SK-N-SH treated with all-trans-retinoic acid at 6 μM for 48 hours (cell line): ENCODE results near the gene PABPC1L.

Experiments used
- ATAC-seq: fragments of 200-7000 bp; cut with Tn5 transposase; 3 replicates; pipeline ENCODE4 v1.9.1; 2020; ENCODE audit warnings: mild to moderate bottlenecking, moderate library complexity
- ARNTL ChIP-seq: fragments of 450-650 bp; formaldehyde crosslinking; IDR thresholded peaks from 2 replicates; pipeline ENCODE4 v1.5.0; 2020; ENCODE audit warnings: low read depth, mild to moderate bottlenecking, moderate library complexity, borderline replicate concordance
- BACH2 ChIP-seq: fragments of 250-450 bp; sonication (Bioruptor Pico); IDR thresholded peaks from 2 replicates; pipeline ENCODE4 v1.9.0; 2021; ENCODE audit warnings: mild to moderate bottlenecking, borderline replicate concordance
- CREB5 ChIP-seq: fragments of 250-450 bp; sonication (Bioruptor Pico); IDR thresholded peaks from 2 replicates; pipeline ENCODE4 v1.5.1; 2020; ENCODE audit warnings: low read depth, mild to moderate bottlenecking, moderate library complexity
- CSDC2 ChIP-seq: fragments of 250-450 bp; sonication (Bioruptor Pico); IDR thresholded peaks from 2 replicates; pipeline ENCODE4 v1.5.0; 2020; ENCODE audit warnings: mild to moderate bottlenecking, moderate library complexity
- CSRNP3 ChIP-seq: fragments of 250-450 bp; sonication (Bioruptor Pico); IDR thresholded peaks from 2 replicates; pipeline ENCODE4 v1.5.1; 2021; ENCODE audit warnings: mild to moderate bottlenecking, moderate library complexity
- ESRRG ChIP-seq: fragments of 250-450 bp; sonication (Bioruptor Pico); IDR thresholded peaks from 2 replicates; pipeline ENCODE4 v1.6.1; 2021; ENCODE audit warnings: mild to moderate bottlenecking
- ISL1 ChIP-seq: fragments of 250-450 bp; sonication (Bioruptor Pico); IDR thresholded peaks from 2 replicates; pipeline ENCODE4 v2.1.2; 2022; ENCODE audit warnings: mild to moderate bottlenecking, moderate library complexity
- OSR1 ChIP-seq: fragments of 250-450 bp; sonication (Bioruptor Pico); IDR thresholded peaks from 2 replicates; pipeline ENCODE4 v1.8.0; 2022; ENCODE audit warnings: moderate library complexity, mild to moderate bottlenecking, inconsistent platforms
- PATZ1 ChIP-seq: fragments of 250-450 bp; sonication (Bioruptor Pico); IDR thresholded peaks from 2 replicates; pipeline ENCODE4 v1.8.0; 2020; ENCODE audit warnings: mild to moderate bottlenecking, moderate library complexity, borderline replicate concordance
- POU6F1 ChIP-seq: fragments of 250-450 bp; sonication (Bioruptor Pico); IDR thresholded peaks from 2 replicates; pipeline ENCODE4 v1.8.0; 2021; ENCODE audit warnings: low read depth, mild to moderate bottlenecking, moderate library complexity, borderline replicate concordance
- PPARA ChIP-seq: fragments of 250-450 bp; sonication (Bioruptor Pico); IDR thresholded peaks from 2 replicates; pipeline ENCODE4 v1.5.0; 2020; ENCODE audit warnings: mild to moderate bottlenecking, borderline replicate concordance
- RARB ChIP-seq: fragments of 250-450 bp; sonication (Bioruptor Pico); IDR thresholded peaks from 2 replicates; pipeline ENCODE4 v1.8.0; 2021; ENCODE audit warnings: mild to moderate bottlenecking, moderate library complexity
- SNAI2 ChIP-seq: fragments of 250-450 bp; sonication (Bioruptor Pico); IDR thresholded peaks from 2 replicates; pipeline ENCODE4 v1.5.0; 2020; ENCODE audit warnings: mild to moderate bottlenecking, moderate library complexity
- TCF4 ChIP-seq: fragments of 250-450 bp; sonication (Bioruptor Pico); IDR thresholded peaks from 2 replicates; pipeline ENCODE4 v1.8.0; 2021; ENCODE audit warnings: mild to moderate bottlenecking, moderate library complexity, borderline replicate concordance
- TOX ChIP-seq: fragments of 250-450 bp; sonication (Bioruptor Pico); IDR thresholded peaks from 2 replicates; pipeline ENCODE4 v1.8.0; 2021; ENCODE audit warnings: mild to moderate bottlenecking, moderate library complexity, borderline replicate concordance
- TSHZ2 ChIP-seq: fragments of 250-450 bp; sonication (Bioruptor Pico); IDR thresholded peaks from 2 replicates; pipeline ENCODE4 v1.5.0; 2020; ENCODE audit warnings: mild to moderate bottlenecking, moderate library complexity
- ZC3H10 ChIP-seq: fragments of 250-450 bp; sonication (Bioruptor Pico); IDR thresholded peaks from 2 replicates; pipeline ENCODE4 v1.5.1; 2021; ENCODE audit warnings: mild to moderate bottlenecking, moderate library complexity
- ZFP3 ChIP-seq: fragments of 250-450 bp; sonication (Bioruptor Pico); IDR thresholded peaks from 2 replicates; pipeline ENCODE4 v1.5.0; 2020; ENCODE audit warnings: mild to moderate bottlenecking, moderate library complexity
- ZFP30 ChIP-seq: fragments of 450-650 bp; formaldehyde crosslinking; IDR thresholded peaks from 2 replicates; pipeline ENCODE4 v1.5.0; 2022; ENCODE audit warnings: mild to moderate bottlenecking, moderate library complexity
- ZNF565 ChIP-seq: fragments of 450-650 bp; formaldehyde crosslinking; conservative IDR thresholded peaks from 2 replicates; pipeline ENCODE4 v1.5.0; 2020; ENCODE audit warnings: low read depth, mild to moderate bottlenecking, moderate library complexity
- ZNF70 ChIP-seq: fragments of 450-650 bp; formaldehyde crosslinking; IDR thresholded peaks from 2 replicates; pipeline ENCODE4 v1.5.0; 2020; ENCODE audit warnings: mild to moderate bottlenecking, moderate library complexity
- ZNF8 ChIP-seq: fragments of 450-650 bp; formaldehyde crosslinking; IDR thresholded peaks from 2 replicates; pipeline ENCODE4 v1.5.0; 2020; ENCODE audit warnings: mild to moderate bottlenecking, moderate library complexity

The PABPC1L gene

GRCh38 chr20:44966030-44966961 lies 56.4 kb downstream of the PABPC1L start, which contains the start of gene STK4:
Gene STK4, plus strand, starts transcription at chr20:44966512. Its CDS starts 57 bp downstream, at chr20:44966569.
- ATAC-seq = peak; percentile 95
- TF ChIP-seq ZNF70 = peak; percentile 98
- TF ChIP-seq ESRRG (CRISPR knock-in tag) = no peak

GRCh38 chr20:44967207-44967807 lies 57.4 kb downstream of the PABPC1L start:
- no peak for TF ChIP-seq ISL1
- TF ChIP-seq BACH2 (CRISPR knock-in tag) = no peak
- no peak for TF ChIP-seq SNAI2
- TF ChIP-seq ZFP30 = no peak
- TF ChIP-seq ZFP3 (CRISPR knock-in tag) = no peak
- ATAC-seq = peak; percentile 34; the same call in 2 of the 3 replicates

GRCh38 chr20:44969300-44969894 lies 59.5 kb downstream of the PABPC1L start:
- TF ChIP-seq ISL1 (peak; percentile 59), CSRNP3 (CRISPR knock-in tag) (no peak)
- no peak for ATAC-seq

- ATAC-seq = no peak
- TF ChIP-seq CREB5 (CRISPR knock-in tag) (no peak), ZNF8 (no peak), POU6F1 (no peak), BACH2 (CRISPR knock-in tag) (no peak), ZC3H10 (CRISPR knock-in tag) (no peak), SNAI2 (no peak), TOX (CRISPR knock-in tag) (no peak), ZNF70 (no peak), ZFP3 (CRISPR knock-in tag) (no peak), ZNF565 (CRISPR knock-in tag) (no peak), PPARA (CRISPR knock-in tag) (no peak)
Observed at GRCh38 chr20:44970243-44970757, 60.4 kb downstream of the PABPC1L start.

GRCh38 chr20:44973053-44973452 lies 63.2 kb downstream of the PABPC1L start:
- TF ChIP-seq ESRRG (CRISPR knock-in tag) (no peak), ZNF70 (no peak), ZC3H10 (CRISPR knock-in tag) (no peak), RARB (CRISPR knock-in tag) (no peak), OSR1 (CRISPR knock-in tag) (no peak), ZFP30 (no peak), SNAI2 (no peak), ZFP3 (CRISPR knock-in tag) (no peak)
- TF ChIP-seq, all 23 proteins: peak for 0
- no peak for ATAC-seq

- no peak for ATAC-seq
- TF ChIP-seq TCF4 (CRISPR knock-in tag) (no peak), TSHZ2 (no peak), CSDC2 (CRISPR knock-in tag) (no peak), ZC3H10 (CRISPR knock-in tag) (no peak), PATZ1 (no peak), ARNTL (no peak)
Observed at GRCh38 chr20:44976698-44977097, 66.8 kb downstream of the PABPC1L start.
